K562 (cell line): ENCODE data around the gene ANO2. TPM values are rescaled to one million over a fixed set of nuclear protein-coding genes. Genes with fewer than 3 reads are reported as not detected.

Experiments
- ATAC-seq: fragments of 200-7000 bp; cut with Tn5 transposase; 3 replicates; pipeline ENCODE4 v1.9.1; 2020; ENCODE audit warnings: moderate library complexity
- BruUV-seq: library from RNA; stranded (reverse); fragments of 400-500 nt; replicated peaks from 2 replicates; lab custom pipeline; 2021; lab: Mats Ljungman, UMichigan
- CTCF ChIA-PET: fragments of 300-600 bp; formaldehyde crosslinking; extraction: SDS; loops from one replicate; lab custom pipeline; 2021; ENCODE audit warnings: low intra/inter-chr PET ratio; lab: Yijun Ruan, JAX
- POLR2A ChIA-PET: fragments of 300-600, 350-650 bp; sonication (Branson Sonifier 250); formaldehyde crosslinking; extraction: SDS; loops from one replicate; lab custom pipeline; 2021; ENCODE audit warnings: antibody characterized with exemption, inconsistent platforms; lab: Yijun Ruan, JAX
- DNase-seq, 4 experiments: peaks; one replicate each; pipeline versions ENCODE4 v3.0.0 to v3.0.0-alpha.2; 2011 to 2018; ENCODE audit warnings: low spot score in 3 of 4, mixed read lengths in 3 of 4; ENCODE audit errors: extremely low read depth in 1 of 4
- FAIRE-seq: peaks from 2 replicates; lab custom pipeline; 2011; peaks lifted over from hg19 to GRCh38; lab: Jason Lieb, UNC
- H2AFZ ChIP-seq: 2 replicates; pipeline ENCODE4 v1.6.0; 2011; ENCODE audit warnings: low read depth, low read length, control low read depth, inconsistent platforms
- H3K27ac ChIP-seq: fragments of 200-600 bp; 3 replicates; pipeline ENCODE4 v1.8.0; 2011; ENCODE audit warnings: low read depth, mild to moderate bottlenecking, control low read depth, inconsistent platforms, low read length, moderate library complexity, mixed read lengths; ENCODE audit errors: extremely low read depth
- H3K27me3 ChIP-seq, 2 experiments: fragments of 300-600 bp in 1 of 2; 2 replicates in 1 of 2; 3 replicates in 1 of 2; pipeline versions ENCODE4 v1.6.0 to v1.8.0; 2011; ENCODE audit warnings: inconsistent platforms in 2 of 2, low read length in 2 of 2, mild to moderate bottlenecking in 1 of 2, mixed read lengths in 1 of 2, moderate library complexity in 1 of 2; ENCODE audit not compliant: control insufficient read depth in 2 of 2, insufficient read depth in 2 of 2
- H3K36me3 ChIP-seq: fragments of 300-600 bp; 3 replicates; pipeline ENCODE4 v1.8.0; 2011; ENCODE audit warnings: mild to moderate bottlenecking, low read length, inconsistent platforms; ENCODE audit not compliant: control insufficient read depth, insufficient read depth
- H3K4me1 ChIP-seq, 2 experiments: fragments of 200-600 bp in 1 of 2; replicated peaks in 1 of 2; 2 replicates in 1 of 2; 3 replicates in 1 of 2; pipeline versions ENCODE4 v1.5.1 to v1.8.0; 2011; ENCODE audit warnings: inconsistent platforms in 2 of 2, low read length in 2 of 2, mild to moderate bottlenecking in 1 of 2, mixed read lengths in 1 of 2, moderate library complexity in 1 of 2; ENCODE audit not compliant: control insufficient read depth in 2 of 2, insufficient read depth in 2 of 2
- H3K4me2 ChIP-seq: 2 replicates; pipeline ENCODE4 v1.6.1; 2011; ENCODE audit warnings: low read length, control low read depth, inconsistent platforms, mixed read lengths; ENCODE audit not compliant: insufficient read depth
- H3K4me3 ChIP-seq: fragments of 200-600 bp; sonication (generic), shearing (Covaris generic); 2 replicates; pipeline ENCODE4 v1.5.1; 2016; ENCODE audit warnings: control low read depth, inconsistent platforms
- H3K79me2 ChIP-seq: fragments of 200-600 bp; 3 replicates; pipeline ENCODE4 v1.8.0; 2011; ENCODE audit warnings: low read length, inconsistent platforms; ENCODE audit not compliant: control insufficient read depth, insufficient read depth
- H3K9ac ChIP-seq, 2 experiments: 2 replicates each; pipeline versions ENCODE4 v1.6.0 to v1.6.1; 2011; ENCODE audit warnings: low read depth in 2 of 2, low read length in 2 of 2, control low read depth in 1 of 2, inconsistent platforms in 1 of 2, mild to moderate bottlenecking in 1 of 2, mixed read lengths in 1 of 2; ENCODE audit not compliant: insufficient read depth in 1 of 2
- H3K9me1 ChIP-seq: one replicate; pipeline ENCODE4 v1.6.0; 2011; ENCODE audit warnings: inconsistent platforms, mild to moderate bottlenecking, low read length, moderate library complexity; ENCODE audit not compliant: control insufficient read depth, insufficient read depth
- H3K9me3 ChIP-seq: replicated peaks from 2 replicates; pipeline ENCODE4 v1.5.1; 2011; ENCODE audit warnings: low read depth, low read length, inconsistent platforms; ENCODE audit not compliant: control insufficient read depth, insufficient read depth
- H4K20me1 ChIP-seq: replicated peaks from 2 replicates; pipeline ENCODE4 v1.6.1; 2011; ENCODE audit warnings: low read length, inconsistent platforms, mixed read lengths; ENCODE audit not compliant: control insufficient read depth, insufficient read depth
- ELF1 ChIP-seq: fragments of 200-800 bp; sonication (Bioruptor generic); IDR thresholded peaks from 2 replicates; pipeline ENCODE4 v1.6.1; 2016; ENCODE audit warnings: missing genetic modification characterization, missing compliant biosample characterization
- ERF ChIP-seq: fragments of 450-650 bp; formaldehyde crosslinking; IDR thresholded peaks from 2 replicates; pipeline ENCODE4 v1.4.0; 2020; ENCODE audit warnings: mild to moderate bottlenecking, mixed read lengths
- FOXA3 ChIP-seq, 2 experiments: fragments of 450-650 bp in 1 of 2; sonication (generic) in 1 of 2; formaldehyde crosslinking; IDR thresholded peaks in 1 of 2; conservative IDR thresholded peaks in 1 of 2; 2 replicates each; pipeline versions ENCODE4 v1.4.0 to v1.8.0; 2020 to 2022; ENCODE audit warnings: mild to moderate bottlenecking in 2 of 2, missing genetic modification reagents in 1 of 2
- GABPB1 ChIP-seq: sonication (generic); formaldehyde crosslinking; IDR thresholded peaks from 2 replicates; pipeline ENCODE4 v1.8.0; 2022; ENCODE audit warnings: mild to moderate bottlenecking, missing genetic modification reagents
- ZNF12 ChIP-seq: sonication (generic); formaldehyde crosslinking; IDR thresholded peaks from 2 replicates; pipeline ENCODE4 v1.4.0; 2020; ENCODE audit warnings: mild to moderate bottlenecking, missing genetic modification reagents
- ZNF133 ChIP-seq: fragments of 250-450 bp; sonication (Bioruptor Pico); IDR thresholded peaks from 2 replicates; pipeline ENCODE4 v1.4.0; 2020; ENCODE audit warnings: mild to moderate bottlenecking
- ZNF282 ChIP-seq: sonication (generic); formaldehyde crosslinking; IDR thresholded peaks from 2 replicates; pipeline ENCODE4 v1.8.1; 2023; ENCODE audit warnings: missing genetic modification reagents
- ZNF384 ChIP-seq: IDR thresholded peaks from 2 replicates; pipeline ENCODE4 v1.6.1; 2012; ENCODE audit warnings: low read depth, low read length, improper control_type of control experiment
- ZNF586 ChIP-seq: fragments of 450-650 bp; formaldehyde crosslinking; conservative IDR thresholded peaks from 2 replicates; pipeline ENCODE4 v1.4.0; 2020; ENCODE audit warnings: mild to moderate bottlenecking, moderate library complexity
- WGBS: fragments of 100-300 bp; shearing (Covaris generic); methylation state at CpG from one replicate; pipeline ENCODE4 v1.1.6; 2016; ENCODE audit warnings: low coverage, mixed read lengths; ENCODE audit not compliant: insufficient coverage; ENCODE audit errors: missing lambda C conversion rate; 5-methylcytosine and 5-hydroxymethylcytosine counted together
- in situ Hi-C: fragments of 300-500 bp; cut with MboI; formaldehyde crosslinking; loops from 4 replicates; pipeline ENCODE4 v1.15.0; 2018; ENCODE audit warnings: inconsistent platforms, mixed read lengths
- intact Hi-C: fragments of 100-400 bp; cut with micrococcal nuclease; formaldehyde crosslinking; loops from 2 replicates; pipeline ENCODE4 v1.14.2; 2022
- polyA plus RNA-seq, 8 experiments: library from polyadenylated mRNA; depleted of rRNA in 4 of 8; stranded (reverse) in 5 of 8; unstranded in 3 of 8; fragments of >200 nt; fragmentation: Nextera tagmentation in 2 of 8; fragmentation: Illumina TruSeq in 1 of 8; extraction: Ambion mirVana in 2 of 8; extraction: Trizol in 1 of 8; gene quantifications; 2 replicates each; pipeline versions ENCODE4 v1.2.1 to v1.2.3, GENCODE V29; 2011 to 2014; ENCODE audit warnings: inconsistent platforms in 1 of 8, missing spikeins in 1 of 8
- total RNA-seq, 7 experiments: library from RNA; depleted of rRNA in 6 of 7; stranded (reverse); fragments of >200 nt in 6 of 7; fragmentation: Illumina TruSeq in 2 of 7; extraction: Trizol in 2 of 7; gene quantifications; 2 replicates each; pipeline versions ENCODE4 v1.2.1 to v1.2.3, GENCODE V29; 2011 to 2021; ENCODE audit warnings: low replicate concordance in 1 of 7
- TF ChIP-seq, protein P1 (sequence below): fragments of 250-450 bp; sonication (Bioruptor Pico); IDR thresholded peaks from 2 replicates; pipeline ENCODE4 v1.8.0; 2022; ENCODE audit warnings: moderate library complexity, mild to moderate bottlenecking, inconsistent platforms
- TF ChIP-seq, protein P2 (sequence below), 2 experiments: fragments of 450-650 bp; IDR thresholded peaks; 2 replicates each; pipeline ENCODE4 v1.6.1; 2016
- TF ChIP-seq, protein P3 (sequence below): sonication (generic); formaldehyde crosslinking; IDR thresholded peaks from 2 replicates; pipeline ENCODE4 v1.8.1; 2023; ENCODE audit warnings: mild to moderate bottlenecking, missing genetic modification reagents, moderate library complexity
- TF ChIP-seq, protein P4 (sequence below): sonication (generic); formaldehyde crosslinking; IDR thresholded peaks from 2 replicates; pipeline ENCODE4 v1.8.0; 2022; ENCODE audit warnings: mild to moderate bottlenecking, missing genetic modification reagents

Gene ANO2
- total and polyA plus RNA-seq, 9 of the 15 experiments (the other 6 are each of a cell fraction or from before 2014, with no cell fraction given): 0.64 TPM; not detected in 8

DNA sequence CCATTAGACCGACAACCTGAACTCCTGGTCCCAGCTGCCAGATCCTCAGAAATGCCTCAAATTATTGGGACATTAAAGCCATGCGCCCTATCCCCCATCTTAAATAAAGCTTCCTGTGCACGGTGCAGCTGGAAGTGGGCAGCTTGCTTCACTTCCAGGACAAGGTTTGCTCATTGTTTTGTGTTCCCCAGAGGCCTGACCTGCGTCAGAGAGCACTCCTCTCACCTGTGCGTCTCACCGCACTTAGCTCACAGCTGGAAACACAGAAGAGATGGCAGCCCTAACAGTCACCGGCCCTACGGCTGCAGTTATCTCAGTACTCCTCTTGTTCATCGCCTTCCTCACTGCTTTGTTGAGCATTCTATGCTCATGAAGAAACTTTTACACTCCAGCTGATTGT lies 135.5 kb downstream of the ANO2 start:
- H2AFZ ChIP-seq: no peak overlapping the region
- intact Hi-C loops: no loop called here
- 1% methylated on average over 9 of the region's 9 CpGs for WGBS
- H3K79me2 ChIP-seq: no peaks in the 10 kb centered on the region
- TF ChIP-seq ZNF586 (CRISPR knock-in tag) (no peak), ZNF384 (no peak), ZNF133 (no peak), ZNF282 (CRISPR knock-in tag) (no peak), ELF1 (tag) (no peak), ERF (CRISPR knock-in tag) (no peak), FOXA3 (CRISPR knock-in tag; conservative IDR thresholded peaks at IDR 0.05 in 1 of 2, IDR thresholded peaks at IDR 0.05 in 1 of 2) (no peak), GABPB1 (CRISPR knock-in tag) (no peak), ZNF12 (CRISPR knock-in tag) (no peak)
- TF ChIP-seq, protein P1, sequence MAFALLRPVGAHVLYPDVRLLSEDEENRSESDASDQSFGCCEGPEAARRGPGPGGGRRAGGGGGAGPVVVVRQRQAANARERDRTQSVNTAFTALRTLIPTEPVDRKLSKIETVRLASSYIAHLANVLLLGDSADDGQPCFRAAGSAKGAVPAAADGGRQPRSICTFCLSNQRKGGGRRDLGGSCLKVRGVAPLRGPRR (CRISPR knock-in tag): no peak
- TF ChIP-seq, protein P2, sequence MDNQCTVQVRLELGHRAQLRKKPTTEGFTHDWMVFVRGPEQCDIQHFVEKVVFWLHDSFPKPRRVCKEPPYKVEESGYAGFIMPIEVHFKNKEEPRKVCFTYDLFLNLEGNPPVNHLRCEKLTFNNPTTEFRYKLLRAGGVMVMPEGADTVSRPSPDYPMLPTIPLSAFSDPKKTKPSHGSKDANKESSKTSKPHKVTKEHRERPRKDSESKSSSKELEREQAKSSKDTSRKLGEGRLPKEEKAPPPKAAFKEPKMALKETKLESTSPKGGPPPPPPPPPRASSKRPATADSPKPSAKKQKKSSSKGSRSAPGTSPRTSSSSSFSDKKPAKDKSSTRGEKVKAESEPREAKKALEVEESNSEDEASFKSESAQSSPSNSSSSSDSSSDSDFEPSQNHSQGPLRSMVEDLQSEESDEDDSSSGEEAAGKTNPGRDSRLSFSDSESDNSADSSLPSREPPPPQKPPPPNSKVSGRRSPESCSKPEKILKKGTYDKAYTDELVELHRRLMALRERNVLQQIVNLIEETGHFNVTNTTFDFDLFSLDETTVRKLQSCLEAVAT (IDR thresholded peaks at IDR 0.05): no peak
- TF ChIP-seq, protein P3, sequence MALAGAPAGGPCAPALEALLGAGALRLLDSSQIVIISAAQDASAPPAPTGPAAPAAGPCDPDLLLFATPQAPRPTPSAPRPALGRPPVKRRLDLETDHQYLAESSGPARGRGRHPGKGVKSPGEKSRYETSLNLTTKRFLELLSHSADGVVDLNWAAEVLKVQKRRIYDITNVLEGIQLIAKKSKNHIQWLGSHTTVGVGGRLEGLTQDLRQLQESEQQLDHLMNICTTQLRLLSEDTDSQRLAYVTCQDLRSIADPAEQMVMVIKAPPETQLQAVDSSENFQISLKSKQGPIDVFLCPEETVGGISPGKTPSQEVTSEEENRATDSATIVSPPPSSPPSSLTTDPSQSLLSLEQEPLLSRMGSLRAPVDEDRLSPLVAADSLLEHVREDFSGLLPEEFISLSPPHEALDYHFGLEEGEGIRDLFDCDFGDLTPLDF: no peak
- TF ChIP-seq, protein P4, sequence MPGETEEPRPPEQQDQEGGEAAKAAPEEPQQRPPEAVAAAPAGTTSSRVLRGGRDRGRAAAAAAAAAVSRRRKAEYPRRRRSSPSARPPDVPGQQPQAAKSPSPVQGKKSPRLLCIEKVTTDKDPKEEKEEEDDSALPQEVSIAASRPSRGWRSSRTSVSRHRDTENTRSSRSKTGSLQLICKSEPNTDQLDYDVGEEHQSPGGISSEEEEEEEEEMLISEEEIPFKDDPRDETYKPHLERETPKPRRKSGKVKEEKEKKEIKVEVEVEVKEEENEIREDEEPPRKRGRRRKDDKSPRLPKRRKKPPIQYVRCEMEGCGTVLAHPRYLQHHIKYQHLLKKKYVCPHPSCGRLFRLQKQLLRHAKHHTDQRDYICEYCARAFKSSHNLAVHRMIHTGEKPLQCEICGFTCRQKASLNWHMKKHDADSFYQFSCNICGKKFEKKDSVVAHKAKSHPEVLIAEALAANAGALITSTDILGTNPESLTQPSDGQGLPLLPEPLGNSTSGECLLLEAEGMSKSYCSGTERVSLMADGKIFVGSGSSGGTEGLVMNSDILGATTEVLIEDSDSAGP: no peak
- TF ChIP-seq, all 486 proteins: peak for 0
- ChIA-PET CTCF (no interaction called here), POLR2A (no interaction called here)
- ATAC-seq (no peak), FAIRE-seq (no peak), DNase-seq (no peak)
- Histone ChIP-seq H3K4me1 (no peaks in the 10 kb centered on the region), H4K20me1 (no peaks in the 10 kb centered on the region), H3K27me3 (peaks cover 3 to 18% of the 10 kb centered on the region in 2 experiments; a peak in 3 of 5 replicates), H3K4me3 (no peak overlapping the region), H3K36me3 (no peaks in the 10 kb centered on the region), H3K27ac (no peak overlapping the region), H3K4me2 (no peak overlapping the region), H3K9me3 (no peaks in the 10 kb centered on the region), H3K9ac (no peak overlapping the region), H3K9me1 (no peaks in the 10 kb centered on the region)
- in situ Hi-C loops: no loop called here
- no TSS peak for BruUV-seq
